ENCODE results near the gene WDFY4.

Gene WDFY4

GRCh38 chr10:48796713-48797245 lies 112.1 kb downstream of the WDFY4 start:
- DNase-seq: no peak

- no peak for DNase-seq
Measured at GRCh38 chr10:48797830-48798229, 113.2 kb downstream of the WDFY4 start.

GRCh38 chr10:48798481-48799254 lies 114.0 kb downstream of the WDFY4 start:
- no peak for DNase-seq

- DNase-seq: no peak
Measured at GRCh38 chr10:48799341-48800006, 114.8 kb downstream of the WDFY4 start.

GRCh38 chr10:48800007-48800675 lies 115.5 kb downstream of the WDFY4 start:
- no peak for DNase-seq

- DNase-seq: no peak
Measured at GRCh38 chr10:48801001-48801421, 116.3 kb downstream of the WDFY4 start.

- no peak for DNase-seq
Measured at GRCh38 chr10:48802611-48803071, 118.0 kb downstream of the WDFY4 start.

GRCh38 chr10:48803801-48804584 lies 119.3 kb downstream of the WDFY4 start:
- no peak for DNase-seq

GRCh38 chr10:48804740-48805182 lies 120.1 kb downstream of the WDFY4 start:
- no peak for DNase-seq

GRCh38 chr10:48805411-48805810 lies 120.7 kb downstream of the WDFY4 start:
- no peak for DNase-seq

- DNase-seq: no peak
Measured at GRCh38 chr10:48805848-48806247, 121.2 kb downstream of the WDFY4 start.

GRCh38 chr10:48806342-48806741 lies 121.7 kb downstream of the WDFY4 start:
- DNase-seq: no peak

GRCh38 chr10:48807791-48808470 lies 123.3 kb downstream of the WDFY4 start:
- DNase-seq: no peak

- DNase-seq: no peak
Measured at GRCh38 chr10:48809261-48809660, 124.6 kb downstream of the WDFY4 start.

- DNase-seq: no peak
Measured at GRCh38 chr10:48811461-48811860, 126.8 kb downstream of the WDFY4 start.

- no peak for DNase-seq
Measured at GRCh38 chr10:48811917-48812316, 127.2 kb downstream of the WDFY4 start.

GRCh38 chr10:48813291-48813690 lies 128.6 kb downstream of the WDFY4 start:
- DNase-seq: no peak

- no peak for DNase-seq
Measured at GRCh38 chr10:48813825-48814224, 129.2 kb downstream of the WDFY4 start.

- no peak for DNase-seq
Measured at GRCh38 chr10:48814933-48815332, 130.3 kb downstream of the WDFY4 start.

- DNase-seq: no peak
Measured at GRCh38 chr10:48817141-48817540, 132.5 kb downstream of the WDFY4 start.

GRCh38 chr10:48818081-48818480 lies 133.4 kb downstream of the WDFY4 start:
- no peak for DNase-seq
